SK-N-SH treated with all-trans-retinoic acid at 6 μM for 48 hours (cell line): ENCODE results near the gene RPRD1A.
"Not testable (repeated sequence)": the region's sequence is repeated elsewhere in the genome, so short reads cannot be mapped to it uniquely, and the experiment has no call there.

Source experiments
- ATAC-seq: fragments of 200-7000 bp; cut with Tn5 transposase; 3 replicates; pipeline ENCODE4 v1.9.1; 2020; ENCODE audit warnings: mild to moderate bottlenecking, moderate library complexity
- BACH2 ChIP-seq: fragments of 250-450 bp; sonication (Bioruptor Pico); IDR thresholded peaks from 2 replicates; pipeline ENCODE4 v1.9.0; 2021; ENCODE audit warnings: mild to moderate bottlenecking, borderline replicate concordance
- CSDC2 ChIP-seq: fragments of 250-450 bp; sonication (Bioruptor Pico); IDR thresholded peaks from 2 replicates; pipeline ENCODE4 v1.5.0; 2020; ENCODE audit warnings: mild to moderate bottlenecking, moderate library complexity
- CSRNP3 ChIP-seq: fragments of 250-450 bp; sonication (Bioruptor Pico); IDR thresholded peaks from 2 replicates; pipeline ENCODE4 v1.5.1; 2021; ENCODE audit warnings: mild to moderate bottlenecking, moderate library complexity
- GLIS3 ChIP-seq: fragments of 250-450 bp; sonication (Bioruptor Pico); IDR thresholded peaks from 2 replicates; pipeline ENCODE4 v1.5.0; 2020; ENCODE audit warnings: mild to moderate bottlenecking, moderate library complexity
- ISL1 ChIP-seq: fragments of 250-450 bp; sonication (Bioruptor Pico); IDR thresholded peaks from 2 replicates; pipeline ENCODE4 v2.1.2; 2022; ENCODE audit warnings: mild to moderate bottlenecking, moderate library complexity
- OSR1 ChIP-seq: fragments of 250-450 bp; sonication (Bioruptor Pico); IDR thresholded peaks from 2 replicates; pipeline ENCODE4 v1.8.0; 2022; ENCODE audit warnings: moderate library complexity, mild to moderate bottlenecking, inconsistent platforms
- POU6F1 ChIP-seq: fragments of 250-450 bp; sonication (Bioruptor Pico); IDR thresholded peaks from 2 replicates; pipeline ENCODE4 v1.8.0; 2021; ENCODE audit warnings: low read depth, mild to moderate bottlenecking, moderate library complexity, borderline replicate concordance
- PPARA ChIP-seq: fragments of 250-450 bp; sonication (Bioruptor Pico); IDR thresholded peaks from 2 replicates; pipeline ENCODE4 v1.5.0; 2020; ENCODE audit warnings: mild to moderate bottlenecking, borderline replicate concordance
- RARB ChIP-seq: fragments of 250-450 bp; sonication (Bioruptor Pico); IDR thresholded peaks from 2 replicates; pipeline ENCODE4 v1.8.0; 2021; ENCODE audit warnings: mild to moderate bottlenecking, moderate library complexity
- SNAI2 ChIP-seq: fragments of 250-450 bp; sonication (Bioruptor Pico); IDR thresholded peaks from 2 replicates; pipeline ENCODE4 v1.5.0; 2020; ENCODE audit warnings: mild to moderate bottlenecking, moderate library complexity
- TCF4 ChIP-seq: fragments of 250-450 bp; sonication (Bioruptor Pico); IDR thresholded peaks from 2 replicates; pipeline ENCODE4 v1.8.0; 2021; ENCODE audit warnings: mild to moderate bottlenecking, moderate library complexity, borderline replicate concordance
- TOX ChIP-seq: fragments of 250-450 bp; sonication (Bioruptor Pico); IDR thresholded peaks from 2 replicates; pipeline ENCODE4 v1.8.0; 2021; ENCODE audit warnings: mild to moderate bottlenecking, moderate library complexity, borderline replicate concordance
- ZFP3 ChIP-seq: fragments of 250-450 bp; sonication (Bioruptor Pico); IDR thresholded peaks from 2 replicates; pipeline ENCODE4 v1.5.0; 2020; ENCODE audit warnings: mild to moderate bottlenecking, moderate library complexity
- ZFP30 ChIP-seq: fragments of 450-650 bp; formaldehyde crosslinking; IDR thresholded peaks from 2 replicates; pipeline ENCODE4 v1.5.0; 2022; ENCODE audit warnings: mild to moderate bottlenecking, moderate library complexity
- ZNF565 ChIP-seq: fragments of 450-650 bp; formaldehyde crosslinking; conservative IDR thresholded peaks from 2 replicates; pipeline ENCODE4 v1.5.0; 2020; ENCODE audit warnings: low read depth, mild to moderate bottlenecking, moderate library complexity
- ZNF70 ChIP-seq: fragments of 450-650 bp; formaldehyde crosslinking; IDR thresholded peaks from 2 replicates; pipeline ENCODE4 v1.5.0; 2020; ENCODE audit warnings: mild to moderate bottlenecking, moderate library complexity
- ZNF8 ChIP-seq: fragments of 450-650 bp; formaldehyde crosslinking; IDR thresholded peaks from 2 replicates; pipeline ENCODE4 v1.5.0; 2020; ENCODE audit warnings: mild to moderate bottlenecking, moderate library complexity
- TF ChIP-seq, protein P1 (sequence below): fragments of 250-450 bp; sonication (Bioruptor Pico); IDR thresholded peaks from 2 replicates; pipeline ENCODE4 v1.8.0; 2020; ENCODE audit warnings: mild to moderate bottlenecking, moderate library complexity, borderline replicate concordance
- TF ChIP-seq, protein P2 (sequence below): fragments of 250-450 bp; sonication (Bioruptor Pico); IDR thresholded peaks from 2 replicates; pipeline ENCODE4 v1.5.0; 2020; ENCODE audit warnings: mild to moderate bottlenecking, moderate library complexity

The RPRD1A gene

DNA sequence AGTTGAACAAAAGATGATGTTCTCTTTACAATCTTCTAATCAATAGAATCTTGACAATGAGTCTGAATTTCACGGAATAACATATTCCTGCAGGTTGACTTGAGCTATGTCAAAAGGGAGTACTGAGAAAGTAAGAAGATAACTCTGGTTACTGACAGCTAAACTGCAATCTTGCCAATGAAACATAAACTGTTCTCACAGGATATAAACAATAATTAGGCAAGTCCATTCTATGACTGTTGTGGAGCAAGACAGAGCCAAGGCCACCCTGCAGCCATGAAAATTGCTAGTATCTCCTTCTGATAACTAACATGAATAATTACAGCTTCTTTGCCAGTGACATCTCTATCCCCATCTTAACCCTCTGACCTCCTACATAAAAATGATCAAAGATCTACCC, 6.3 kb upstream of the RPRD1A start:
- TF ChIP-seq SNAI2 (CRISPR knock-in tag) = no peak
- no peak for TF ChIP-seq CSRNP3
- TF ChIP-seq ISL1 (CRISPR knock-in tag) = no peak
- TF ChIP-seq PPARA (CRISPR knock-in tag) = no peak
- TF ChIP-seq POU6F1 = no peak
- TF ChIP-seq ZNF70 (CRISPR knock-in tag) = no peak
- no peak for TF ChIP-seq ZNF565 (CRISPR knock-in tag)
- no peak for TF ChIP-seq OSR1 (CRISPR knock-in tag)
- TF ChIP-seq, protein P1, sequence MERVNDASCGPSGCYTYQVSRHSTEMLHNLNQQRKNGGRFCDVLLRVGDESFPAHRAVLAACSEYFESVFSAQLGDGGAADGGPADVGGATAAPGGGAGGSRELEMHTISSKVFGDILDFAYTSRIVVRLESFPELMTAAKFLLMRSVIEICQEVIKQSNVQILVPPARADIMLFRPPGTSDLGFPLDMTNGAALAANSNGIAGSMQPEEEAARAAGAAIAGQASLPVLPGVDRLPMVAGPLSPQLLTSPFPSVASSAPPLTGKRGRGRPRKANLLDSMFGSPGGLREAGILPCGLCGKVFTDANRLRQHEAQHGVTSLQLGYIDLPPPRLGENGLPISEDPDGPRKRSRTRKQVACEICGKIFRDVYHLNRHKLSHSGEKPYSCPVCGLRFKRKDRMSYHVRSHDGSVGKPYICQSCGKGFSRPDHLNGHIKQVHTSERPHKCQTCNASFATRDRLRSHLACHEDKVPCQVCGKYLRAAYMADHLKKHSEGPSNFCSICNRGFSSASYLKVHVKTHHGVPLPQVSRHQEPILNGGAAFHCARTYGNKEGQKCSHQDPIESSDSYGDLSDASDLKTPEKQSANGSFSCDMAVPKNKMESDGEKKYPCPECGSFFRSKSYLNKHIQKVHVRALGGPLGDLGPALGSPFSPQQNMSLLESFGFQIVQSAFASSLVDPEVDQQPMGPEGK = no peak
- TF ChIP-seq ZFP30 = no peak
- TF ChIP-seq, all 23 proteins: peak for 0
- no peak for ATAC-seq

- ATAC-seq = not testable (repeated sequence)
Measured at GRCh38 chr18:36072406-36072805, 5.0 kb upstream of the RPRD1A start.

DNA sequence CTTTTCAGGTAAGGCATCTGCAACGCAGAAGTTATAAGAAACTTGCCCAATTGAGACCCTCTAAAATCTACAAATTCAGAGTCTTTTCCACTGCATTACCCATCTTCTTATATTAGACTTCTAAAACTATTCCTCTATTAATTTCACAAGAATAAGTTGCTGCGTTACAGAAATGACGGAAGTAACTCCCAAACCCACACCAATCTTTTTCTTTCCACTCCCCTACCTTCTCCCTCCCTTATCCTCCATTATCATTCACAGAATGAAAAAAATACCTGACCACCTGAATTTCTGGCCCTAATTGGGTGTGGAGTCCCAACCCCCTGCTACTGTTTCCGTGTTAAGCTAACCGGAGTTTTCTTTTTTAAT, 689 bp downstream of the RPRD1A start:
- peak; percentile 13 for ATAC-seq
- TF ChIP-seq, protein P1 = no peak
- TF ChIP-seq ISL1 (CRISPR knock-in tag) = no peak
- TF ChIP-seq TOX = no peak
- no peak for TF ChIP-seq PPARA (CRISPR knock-in tag)
- TF ChIP-seq ZFP3 (CRISPR knock-in tag) = no peak
- TF ChIP-seq RARB (CRISPR knock-in tag) = no peak
- no peak for TF ChIP-seq CSDC2
- no peak for TF ChIP-seq TCF4 (CRISPR knock-in tag)
- TF ChIP-seq ZNF70 (CRISPR knock-in tag) = no peak
- TF ChIP-seq GLIS3 (CRISPR knock-in tag) = no peak
- TF ChIP-seq POU6F1 = no peak
- TF ChIP-seq, protein P2, sequence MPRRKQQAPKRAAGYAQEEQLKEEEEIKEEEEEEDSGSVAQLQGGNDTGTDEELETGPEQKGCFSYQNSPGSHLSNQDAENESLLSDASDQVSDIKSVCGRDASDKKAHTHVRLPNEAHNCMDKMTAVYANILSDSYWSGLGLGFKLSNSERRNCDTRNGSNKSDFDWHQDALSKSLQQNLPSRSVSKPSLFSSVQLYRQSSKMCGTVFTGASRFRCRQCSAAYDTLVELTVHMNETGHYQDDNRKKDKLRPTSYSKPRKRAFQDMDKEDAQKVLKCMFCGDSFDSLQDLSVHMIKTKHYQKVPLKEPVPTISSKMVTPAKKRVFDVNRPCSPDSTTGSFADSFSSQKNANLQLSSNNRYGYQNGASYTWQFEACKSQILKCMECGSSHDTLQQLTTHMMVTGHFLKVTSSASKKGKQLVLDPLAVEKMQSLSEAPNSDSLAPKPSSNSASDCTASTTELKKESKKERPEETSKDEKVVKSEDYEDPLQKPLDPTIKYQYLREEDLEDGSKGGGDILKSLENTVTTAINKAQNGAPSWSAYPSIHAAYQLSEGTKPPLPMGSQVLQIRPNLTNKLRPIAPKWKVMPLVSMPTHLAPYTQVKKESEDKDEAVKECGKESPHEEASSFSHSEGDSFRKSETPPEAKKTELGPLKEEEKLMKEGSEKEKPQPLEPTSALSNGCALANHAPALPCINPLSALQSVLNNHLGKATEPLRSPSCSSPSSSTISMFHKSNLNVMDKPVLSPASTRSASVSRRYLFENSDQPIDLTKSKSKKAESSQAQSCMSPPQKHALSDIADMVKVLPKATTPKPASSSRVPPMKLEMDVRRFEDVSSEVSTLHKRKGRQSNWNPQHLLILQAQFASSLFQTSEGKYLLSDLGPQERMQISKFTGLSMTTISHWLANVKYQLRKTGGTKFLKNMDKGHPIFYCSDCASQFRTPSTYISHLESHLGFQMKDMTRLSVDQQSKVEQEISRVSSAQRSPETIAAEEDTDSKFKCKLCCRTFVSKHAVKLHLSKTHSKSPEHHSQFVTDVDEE = no peak
- TF ChIP-seq, all 23 proteins: peak for 0

GRCh38 chr18:36066001-36066400, 1.4 kb downstream of the RPRD1A start:
- no peak for ATAC-seq

More at GRCh38 chr18:36066001-36066400, 1.4 kb downstream of the RPRD1A start:
- TF ChIP-seq ZNF8 = no peak
- TF ChIP-seq CSDC2 = no peak
- TF ChIP-seq, protein P1 = no peak
- no peak for TF ChIP-seq GLIS3 (CRISPR knock-in tag)
- TF ChIP-seq ZNF70 (CRISPR knock-in tag) = no peak
- TF ChIP-seq, protein P2 = no peak
- no peak for TF ChIP-seq ZFP3 (CRISPR knock-in tag)
- no peak for TF ChIP-seq BACH2 (CRISPR knock-in tag)
